HG03159 (cell line): ENCODE measurements around the gene HNRNPC.
A peak's percentile ranks its signal among the peaks of the same experiment; 100 is the strongest.
"Not testable (repeated sequence)": the region's sequence is repeated elsewhere in the genome, so short reads cannot be mapped to it uniquely, and the experiment has no call there.

Experiments
- ATAC-seq: cut with Tn5 transposase; IDR thresholded peaks from one replicate; pipeline ENCODE4 v1.9.1; 2021; ENCODE audit warnings: mild to moderate bottlenecking, moderate library complexity; ENCODE audit not compliant: unreplicated experiment

The HNRNPC gene

GRCh38 chr14:21272661-21273060 is 3.4 kb upstream of the HNRNPC start:
- ATAC-seq = not testable (repeated sequence)

GRCh38 chr14:21268617-21269251 is 508 bp downstream of the HNRNPC start:
- ATAC-seq = no peak

- ATAC-seq = no peak
Measured at GRCh38 chr14:21267886-21268616, 1.2 kb downstream of the HNRNPC start.

- ATAC-seq = no peak
Measured at GRCh38 chr14:21267431-21267845, 1.8 kb downstream of the HNRNPC start.

GRCh38 chr14:21264025-21264801 is 5.0 kb downstream of the HNRNPC start:
- ATAC-seq = peak; percentile 71

GRCh38 chr14:21263284-21264024 is 5.8 kb downstream of the HNRNPC start:
- ATAC-seq = no peak

- ATAC-seq = no peak
Measured at GRCh38 chr14:21262410-21262809, 6.8 kb downstream of the HNRNPC start.

GRCh38 chr14:21261824-21262223 is 7.4 kb downstream of the HNRNPC start:
- no peak for ATAC-seq

- ATAC-seq = no peak
Measured at GRCh38 chr14:21258889-21259787, 10.1 kb downstream of the HNRNPC start.

GRCh38 chr14:21258005-21258888 is 11.0 kb downstream of the HNRNPC start:
- no peak for ATAC-seq

GRCh38 chr14:21257394-21257909 is 11.8 kb downstream of the HNRNPC start:
- ATAC-seq = no peak

GRCh38 chr14:21256539-21257393 is 12.5 kb downstream of the HNRNPC start:
- ATAC-seq = no peak

GRCh38 chr14:21256102-21256447 is 13.2 kb downstream of the HNRNPC start:
- not testable (repeated sequence) for ATAC-seq

- ATAC-seq = no peak
Measured at GRCh38 chr14:21255385-21256101, 13.7 kb downstream of the HNRNPC start.

GRCh38 chr14:21252149-21252548 is 17.1 kb downstream of the HNRNPC start:
- ATAC-seq = no peak

GRCh38 chr14:21251215-21251614 is 18.0 kb downstream of the HNRNPC start:
- ATAC-seq = no peak

GRCh38 chr14:21248739-21249411 is 20.4 kb downstream of the HNRNPC start:
- ATAC-seq = no peak
